GM10248 (cell line): ENCODE data around the gene IL16.
A peak's percentile ranks its signal among the peaks of the same experiment; 100 is the strongest.

Source experiments
- CTCF ChIA-PET: fragments of 300-600 bp; sonication (Branson Sonifier 250); formaldehyde crosslinking; extraction: SDS; loops from one replicate; lab custom pipeline; 2021; ENCODE audit warnings: antibody characterized with exemption; lab: Yijun Ruan, JAX
- POLR2A ChIA-PET: fragments of 350-650 bp; sonication (Branson Sonifier 250); formaldehyde crosslinking; extraction: SDS; loops from one replicate; lab custom pipeline; 2020; ENCODE audit warnings: antibody characterized with exemption; lab: Yijun Ruan, JAX
- DNase-seq: peaks from one replicate; pipeline ENCODE4 v3.0.0; 2012; ENCODE audit errors: extremely low spot score
- TF ChIP-seq, protein P1 (sequence below): IDR thresholded peaks from 2 replicates; pipeline ENCODE4 v1.5.1; 2012; ENCODE audit warnings: mild to moderate bottlenecking, low read depth; ENCODE audit errors: extremely low read depth, missing control alignments, control extremely low read depth

IL16 gene

GRCh38 chr15:81273855-81274254 is 77.2 kb downstream of the IL16 start:
- ChIA-PET CTCF (interaction anchor here (0.6 to 5.6 kb wide), 25 partner anchors 8 to 1662 kb away, joined by 3 to 82 read pairs (median 8); partner anchors contain the start of gene STARD5), POLR2A (no interaction called here)
- no peak for DNase-seq
- TF ChIP-seq, protein P1, sequence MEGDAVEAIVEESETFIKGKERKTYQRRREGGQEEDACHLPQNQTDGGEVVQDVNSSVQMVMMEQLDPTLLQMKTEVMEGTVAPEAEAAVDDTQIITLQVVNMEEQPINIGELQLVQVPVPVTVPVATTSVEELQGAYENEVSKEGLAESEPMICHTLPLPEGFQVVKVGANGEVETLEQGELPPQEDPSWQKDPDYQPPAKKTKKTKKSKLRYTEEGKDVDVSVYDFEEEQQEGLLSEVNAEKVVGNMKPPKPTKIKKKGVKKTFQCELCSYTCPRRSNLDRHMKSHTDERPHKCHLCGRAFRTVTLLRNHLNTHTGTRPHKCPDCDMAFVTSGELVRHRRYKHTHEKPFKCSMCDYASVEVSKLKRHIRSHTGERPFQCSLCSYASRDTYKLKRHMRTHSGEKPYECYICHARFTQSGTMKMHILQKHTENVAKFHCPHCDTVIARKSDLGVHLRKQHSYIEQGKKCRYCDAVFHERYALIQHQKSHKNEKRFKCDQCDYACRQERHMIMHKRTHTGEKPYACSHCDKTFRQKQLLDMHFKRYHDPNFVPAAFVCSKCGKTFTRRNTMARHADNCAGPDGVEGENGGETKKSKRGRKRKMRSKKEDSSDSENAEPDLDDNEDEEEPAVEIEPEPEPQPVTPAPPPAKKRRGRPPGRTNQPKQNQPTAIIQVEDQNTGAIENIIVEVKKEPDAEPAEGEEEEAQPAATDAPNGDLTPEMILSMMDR, result no peak

GRCh38 chr15:81274255-81274654 is 77.6 kb downstream of the IL16 start:
- no peak for DNase-seq
- TF ChIP-seq, protein P1, result no peak
- POLR2A ChIA-PET, result no interaction called here
- CTCF ChIA-PET, result interaction anchor here (0.7 to 5.6 kb wide), 25 partner anchors 8 to 225 kb away, joined by 3 to 82 read pairs (median 8); partner anchors contain the start of gene STARD5

GRCh38 chr15:81274931-81275707 is 78.4 kb downstream of the IL16 start:
- POLR2A ChIA-PET, result no interaction called here
- CTCF ChIA-PET, result interaction anchor here (0.7 to 5.6 kb wide), 44 partner anchors 8 to 297 kb away, joined by 3 to 82 read pairs (median 5); partner anchors contain the start of gene STARD5
- peak; percentile 76 for DNase-seq

GRCh38 chr15:81275711-81276392 is 79.2 kb downstream of the IL16 start:
- DNase-seq, result no peak
- ChIA-PET CTCF (interaction anchor here (0.7 to 5.6 kb wide), 33 partner anchors 8 to 298 kb away, joined by 3 to 82 read pairs (median 6); partner anchors contain the start of gene STARD5), POLR2A (no interaction called here)
- TF ChIP-seq, protein P1, result no peak

More at GRCh38 chr15:81274931-81275707, 78.4 kb downstream of the IL16 start:
- TF ChIP-seq, protein P1, result peak; percentile 93

- no peak for DNase-seq
- ChIA-PET POLR2A (no interaction called here), CTCF (interaction anchor here (4.0 to 8.7 kb wide), 2 partner anchors 10 to 123 kb away, joined by 18 to 73 read pairs; no protein-coding TSS in a partner anchor)
- TF ChIP-seq, protein P1, result no peak
These were observed 80.3 kb downstream of the IL16 start for GRCh38 chr15:81276967-81277366.

GRCh38 chr15:81277851-81278250 is 81.2 kb downstream of the IL16 start:
- ChIA-PET CTCF (interaction anchor here (1.2 to 8.7 kb wide), 4 partner anchors 11 to 122 kb away, joined by 3 to 73 read pairs (median 13); no protein-coding TSS in a partner anchor), POLR2A (no interaction called here)
- no peak for DNase-seq
- TF ChIP-seq, protein P1, result no peak
